ENCODE data around the gene TRPC4.

The TRPC4 gene

DNA sequence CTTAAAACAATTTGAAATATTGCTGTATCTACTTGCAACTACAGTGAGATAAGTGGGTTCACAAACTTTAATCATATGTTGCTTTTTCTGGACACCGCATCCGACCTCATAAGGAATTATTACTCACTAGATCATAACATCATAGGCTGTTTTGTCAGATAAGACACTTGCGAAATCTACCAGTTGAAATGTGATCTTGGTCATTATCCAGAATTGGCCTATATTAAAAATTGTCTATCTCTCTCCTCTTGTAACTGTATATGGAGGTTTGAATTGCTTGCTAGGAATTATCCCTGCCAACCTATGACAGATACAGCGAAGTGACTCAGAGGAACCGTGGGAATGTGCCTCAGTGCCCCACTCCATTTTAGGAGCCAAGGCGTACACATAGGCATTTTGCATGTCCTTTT, 154.0 kb downstream of the TRPC4 start:
- DNase-seq, result no peak

DNA sequence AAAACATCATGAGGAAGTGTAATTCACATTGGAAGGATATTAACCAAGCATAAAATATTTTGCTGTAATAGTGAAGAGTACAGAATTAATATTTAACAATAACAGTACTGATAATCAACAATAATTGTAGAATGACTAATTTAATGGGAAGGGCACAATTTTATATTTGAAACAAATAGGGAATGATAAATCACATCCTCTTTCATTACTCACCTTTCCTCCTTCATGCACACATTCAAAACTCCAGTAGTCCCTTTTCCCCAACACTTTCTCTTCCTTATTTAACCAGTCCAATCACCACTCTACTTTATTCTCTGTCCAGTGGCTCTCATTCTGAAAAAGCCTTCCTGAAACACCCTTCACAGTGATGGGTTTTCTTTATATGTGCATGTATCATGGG, 160.3 kb downstream of the TRPC4 start:
- no peak for DNase-seq

DNA sequence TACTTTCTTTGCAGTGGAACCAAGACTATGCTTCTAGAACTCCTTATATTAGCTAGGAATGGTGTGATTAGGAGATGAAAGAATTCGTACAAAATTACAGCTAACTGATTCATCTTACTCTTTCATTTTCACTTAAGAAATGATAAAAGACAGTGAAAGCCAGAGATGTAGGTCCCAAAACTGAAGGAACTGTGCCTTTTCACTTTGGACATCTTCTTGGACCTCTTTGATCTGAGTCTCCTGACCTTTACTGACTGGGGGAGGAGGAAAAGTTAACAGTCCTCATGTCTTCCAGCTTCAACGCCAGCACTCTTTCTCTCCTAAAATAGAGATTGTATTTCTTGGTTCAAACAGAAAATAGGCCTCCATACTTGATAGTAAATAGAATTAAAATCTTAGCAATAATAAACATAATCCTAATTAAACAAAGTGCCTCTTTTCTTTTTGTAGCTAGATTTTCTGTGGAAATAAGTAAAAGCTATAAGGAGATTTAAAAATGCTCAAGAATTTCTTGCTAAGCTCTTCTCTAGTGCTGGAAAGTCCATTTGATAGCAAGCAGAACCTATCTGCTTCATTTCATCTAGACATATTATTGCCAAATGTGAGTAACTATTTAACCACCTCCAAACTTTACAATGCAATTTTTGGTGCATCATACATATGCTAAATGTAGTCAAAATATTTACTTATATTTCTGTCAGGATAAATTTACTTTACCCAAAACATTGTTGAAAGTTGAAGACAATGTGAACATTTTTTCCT, 161.7 kb downstream of the TRPC4 start:
- no peak for DNase-seq

DNA sequence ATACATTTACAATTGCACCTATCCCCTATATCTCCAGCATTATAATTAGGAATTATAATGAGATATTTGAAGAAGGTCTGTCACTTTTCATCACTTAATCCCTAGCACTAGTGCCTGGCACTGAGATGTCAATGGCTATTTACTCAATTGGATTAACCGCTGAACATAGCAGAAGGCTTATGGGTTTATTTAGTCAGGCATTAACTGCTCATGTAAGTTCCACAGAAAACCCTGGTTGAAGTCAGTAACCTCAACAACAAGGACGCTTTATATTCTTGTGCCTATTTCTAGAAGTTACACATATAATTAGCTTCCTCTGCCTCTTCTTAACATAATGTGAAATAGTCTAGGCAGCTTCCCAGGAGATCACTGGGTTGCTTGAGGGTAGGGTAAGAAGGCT, 163.5 kb downstream of the TRPC4 start:
- no peak for DNase-seq

DNA sequence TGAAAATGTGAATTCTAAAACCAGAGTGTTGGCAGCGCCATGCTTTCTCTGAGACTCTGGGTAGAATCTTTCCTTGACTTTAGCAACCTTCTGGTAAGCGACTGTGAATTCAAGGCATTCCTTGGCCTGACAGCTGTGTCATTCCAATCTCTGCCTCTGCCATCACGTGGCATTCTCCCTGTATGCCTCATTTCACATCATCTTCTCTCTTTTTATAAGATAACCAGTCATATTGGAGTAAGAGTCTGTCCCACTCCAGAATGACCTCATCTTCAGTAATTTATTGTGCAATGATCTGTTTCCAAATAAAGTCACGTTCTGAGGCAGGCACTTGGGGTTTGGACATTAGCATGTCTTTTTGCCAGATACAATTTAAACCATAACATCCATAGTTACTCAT, 167.6 kb downstream of the TRPC4 start:
- DNase-seq, result no peak

DNA sequence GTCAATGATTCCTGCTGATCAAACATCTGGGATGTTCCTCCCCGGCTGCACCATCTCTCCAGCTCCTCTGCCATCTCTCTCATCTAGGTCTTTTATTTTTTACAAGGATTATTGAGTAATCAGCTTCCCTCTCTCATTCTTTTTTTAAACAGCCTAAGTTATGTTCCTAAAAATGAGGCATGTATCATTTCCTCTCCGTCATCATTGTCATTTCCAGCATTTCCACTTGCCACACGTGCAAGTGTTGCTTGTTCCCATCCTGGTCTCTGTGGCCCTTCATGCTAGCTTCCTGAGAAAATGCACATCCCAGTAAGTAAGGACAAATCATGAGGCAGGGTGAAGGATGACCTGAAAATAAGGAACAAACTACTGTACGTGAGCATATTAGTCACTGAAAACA, 168.3 kb downstream of the TRPC4 start:
- DNase-seq, result no peak

DNA sequence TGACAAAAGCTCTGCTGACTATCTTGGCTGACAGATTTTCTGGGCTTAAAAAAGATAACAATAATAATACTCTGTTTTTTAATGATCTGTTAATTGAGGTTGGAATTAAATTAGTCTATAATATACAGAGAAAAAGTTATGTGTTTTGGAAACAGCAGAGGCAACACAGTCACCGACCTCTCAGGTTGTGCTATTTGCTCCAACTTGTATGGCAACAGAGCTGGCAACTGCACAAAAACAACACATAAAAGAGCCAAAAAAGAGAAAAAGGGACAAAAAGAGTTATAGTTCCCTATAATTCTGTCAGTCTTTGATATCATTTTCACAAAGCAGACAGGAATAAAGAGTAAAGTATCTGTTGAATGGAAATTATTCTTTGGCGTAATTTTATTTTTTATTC, 168.7 kb downstream of the TRPC4 start:
- DNase-seq, result no peak

DNA sequence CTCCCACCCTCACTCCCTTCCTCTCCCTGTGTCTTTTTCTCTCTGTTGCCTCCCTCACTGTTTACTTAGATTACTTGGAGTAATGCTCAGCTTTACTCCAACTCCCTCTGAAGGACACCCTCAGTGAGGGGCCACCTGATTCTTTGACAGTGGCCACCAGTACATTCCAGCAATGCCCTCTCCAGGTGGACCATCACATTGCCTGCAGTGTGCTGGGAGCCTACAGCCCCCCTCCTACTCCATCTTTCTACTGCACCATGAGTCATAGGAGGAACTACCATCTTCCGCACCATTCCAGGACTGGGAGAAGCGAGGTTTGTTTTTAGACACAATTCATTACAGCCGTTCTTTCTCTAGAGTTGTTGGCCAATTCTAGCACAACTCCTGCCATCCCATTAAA, 174.4 kb downstream of the TRPC4 start:
- DNase-seq, result no peak

DNA sequence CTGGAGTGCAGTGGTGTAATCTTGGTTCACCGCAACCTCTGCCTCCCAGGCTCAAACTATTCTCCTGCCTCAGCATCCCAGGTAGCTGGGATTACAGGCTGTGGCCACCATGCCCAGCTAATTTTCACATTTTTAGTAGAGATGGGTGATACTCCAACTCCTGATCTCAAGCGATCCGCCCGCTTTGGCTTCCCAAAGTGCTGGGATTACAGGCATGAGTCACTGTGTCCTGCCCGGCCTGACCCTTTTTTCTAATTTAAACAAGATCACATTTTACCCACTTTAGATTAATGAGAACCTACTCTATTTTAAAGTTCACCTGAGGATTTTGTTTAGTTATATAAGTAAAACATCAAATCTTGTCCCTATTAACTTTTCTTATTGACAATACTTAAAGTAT, 179.2 kb downstream of the TRPC4 start:
- no peak for DNase-seq

DNA sequence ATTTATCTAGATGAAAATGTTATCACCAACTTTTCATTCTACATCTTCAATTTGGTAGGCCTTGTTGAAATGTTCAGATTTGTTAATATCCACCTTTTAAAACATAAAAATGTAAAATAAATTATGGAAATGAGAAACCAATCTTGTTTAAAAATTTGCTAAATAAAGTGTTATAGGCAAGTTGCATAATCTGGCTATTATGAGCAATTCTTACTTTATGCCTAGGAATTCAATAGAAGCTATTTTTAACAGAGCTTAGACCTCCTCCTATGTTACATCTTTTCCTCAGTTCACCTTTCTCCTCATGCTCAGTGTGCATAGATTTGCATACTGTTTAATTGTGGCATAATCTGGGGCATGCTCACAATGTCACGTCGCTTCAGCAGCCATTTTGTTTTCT, 183.1 kb downstream of the TRPC4 start:
- DNase-seq, result no peak

DNA sequence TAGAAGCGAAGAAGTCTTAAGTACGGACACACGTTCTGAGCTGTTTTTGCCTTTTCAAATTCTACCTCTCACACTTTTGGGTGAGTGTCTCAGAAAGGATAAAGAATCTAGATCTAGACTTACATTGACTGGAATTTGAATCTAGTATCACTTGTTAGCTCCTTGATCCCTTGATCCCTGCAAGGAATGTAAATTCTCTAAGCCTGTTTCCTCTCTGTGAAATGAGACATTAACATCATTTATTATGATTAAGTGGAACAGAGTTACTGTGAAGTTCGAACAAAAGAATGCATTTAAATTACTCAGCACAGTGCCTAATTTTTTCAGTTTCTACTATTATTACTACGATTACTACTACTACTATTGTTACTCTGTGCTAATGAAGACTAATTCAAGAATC, 184.4 kb downstream of the TRPC4 start:
- DNase-seq, result no peak

DNA sequence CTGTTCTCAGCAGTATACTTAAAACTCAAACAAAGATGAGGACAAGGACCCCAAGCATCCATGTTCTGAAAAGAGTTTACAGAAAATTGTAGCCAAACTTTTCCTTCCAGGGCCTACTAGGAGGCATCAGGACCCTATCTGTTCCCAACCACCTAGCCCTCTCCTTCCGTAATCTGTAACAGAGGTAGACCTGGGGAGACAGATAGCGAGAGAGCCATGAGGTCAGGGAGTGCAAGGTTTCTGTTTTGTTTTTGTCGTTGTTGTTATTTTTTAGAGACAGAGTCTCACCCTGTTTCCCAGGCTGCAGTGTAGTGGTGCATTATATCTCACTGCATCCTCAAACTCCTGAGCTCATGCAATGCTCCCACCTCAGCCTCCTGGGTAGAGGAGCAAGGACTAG, 187.1 kb downstream of the TRPC4 start:
- no peak for DNase-seq

DNA sequence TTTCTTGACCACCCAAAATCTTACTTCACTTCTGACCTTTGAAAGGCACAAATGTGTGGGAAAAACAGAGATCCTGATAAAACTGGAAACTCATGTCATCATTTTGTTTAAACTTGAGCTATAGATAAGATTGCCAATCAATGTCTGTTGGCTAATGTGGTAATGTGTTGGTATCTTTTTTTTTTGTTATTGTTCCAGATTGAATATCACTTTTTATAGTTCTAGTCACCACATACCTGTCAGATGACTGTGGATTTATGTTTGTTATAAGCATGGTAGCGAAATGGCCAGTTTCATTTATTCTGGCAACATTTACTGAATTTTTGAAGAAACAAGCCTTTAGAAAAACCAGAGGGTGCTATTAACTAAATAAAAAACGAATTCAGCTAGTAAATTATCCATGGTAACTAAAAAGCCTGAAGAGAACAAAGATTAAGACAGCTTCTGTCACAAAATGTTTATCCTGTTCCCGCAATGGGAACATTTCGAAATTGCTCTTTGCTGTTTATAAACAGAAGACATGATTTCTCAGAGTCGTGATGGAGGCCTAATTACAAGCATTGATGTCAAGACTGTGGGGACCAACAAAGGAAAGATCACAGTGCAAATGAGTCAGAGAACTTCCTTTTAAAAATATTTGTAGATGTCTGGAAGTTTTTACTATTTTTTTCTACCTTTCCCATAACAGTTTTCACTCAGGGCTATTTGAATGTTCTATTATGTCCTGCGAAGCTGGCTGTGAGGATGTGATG, 188.1 kb downstream of the TRPC4 start:
- no peak for DNase-seq

DNA sequence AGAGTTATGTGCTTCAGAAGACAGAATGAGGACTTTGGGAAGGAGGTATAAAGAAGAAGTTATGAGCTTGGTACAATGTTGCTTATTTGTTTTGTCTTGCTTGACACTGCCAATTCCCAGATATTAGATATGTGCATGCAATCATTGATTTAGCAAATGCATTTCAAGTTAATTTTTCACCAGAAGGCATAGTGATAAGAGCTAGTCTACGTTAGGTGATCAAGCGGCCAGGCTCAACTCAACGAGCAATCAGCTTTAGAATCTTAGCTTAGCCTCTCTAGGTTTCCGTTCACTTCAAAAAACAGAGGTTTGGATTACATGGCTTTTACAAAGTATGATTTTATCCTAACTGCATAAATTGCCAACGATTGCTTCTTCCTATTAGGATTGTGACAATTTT, 189.4 kb downstream of the TRPC4 start:
- DNase-seq, result no peak

DNA sequence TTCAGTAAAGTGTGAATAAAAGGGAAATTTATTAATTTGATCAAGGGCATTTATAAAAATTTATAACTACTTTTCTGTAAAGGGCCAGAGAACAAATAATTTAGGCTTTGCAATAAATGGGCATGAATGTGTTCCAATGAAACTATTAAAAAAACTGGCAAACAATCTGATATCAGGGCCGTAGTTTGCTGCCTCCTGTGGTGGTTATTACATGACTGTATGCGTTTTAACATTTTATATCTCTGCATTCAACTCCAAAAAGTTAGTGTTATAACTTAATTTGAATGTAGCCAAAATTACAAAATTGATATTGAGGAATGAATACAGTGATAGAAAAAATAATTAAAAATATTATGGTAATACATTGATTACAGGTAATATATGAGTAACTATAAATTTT, 190.5 kb downstream of the TRPC4 start:
- DNase-seq, result no peak

DNA sequence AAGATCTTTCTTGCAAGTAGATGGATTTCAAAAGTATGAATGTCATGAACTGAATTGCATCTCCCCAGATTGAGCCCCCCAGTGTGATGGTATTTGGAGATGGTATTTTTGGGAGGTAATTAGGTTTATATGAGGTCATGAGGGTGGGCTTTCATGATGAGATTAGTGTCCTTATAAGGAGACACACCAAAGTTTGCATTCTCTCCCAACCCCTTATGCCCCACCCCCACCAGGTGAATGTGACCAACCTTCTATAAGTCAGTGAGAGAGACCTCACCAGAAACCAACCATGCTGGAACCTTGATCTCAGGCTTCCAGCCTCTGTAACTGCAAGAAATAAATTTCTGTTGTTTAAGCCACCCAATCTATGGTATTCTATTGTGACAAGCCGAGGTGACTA, 199.7 kb downstream of the TRPC4 start:
- no peak for DNase-seq

DNA sequence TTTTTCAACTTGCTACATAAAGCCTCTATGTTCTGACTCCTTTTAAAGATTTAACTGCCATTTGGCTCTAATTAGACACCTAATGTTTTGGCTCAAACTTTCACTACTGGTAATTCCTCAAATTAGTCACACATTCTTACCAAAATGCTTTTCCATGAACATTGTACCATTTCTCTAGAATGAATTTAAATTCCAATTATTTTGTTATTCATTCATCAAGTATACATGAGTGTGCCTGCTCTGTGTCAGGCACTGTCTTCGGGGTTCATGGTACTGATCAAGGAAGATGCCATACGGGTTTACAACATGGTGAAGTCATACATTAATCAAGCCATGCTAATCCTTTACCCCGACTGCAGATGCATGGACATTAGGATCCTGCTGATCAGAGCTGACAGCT, 201.9 kb downstream of the TRPC4 start:
- no peak for DNase-seq

DNA sequence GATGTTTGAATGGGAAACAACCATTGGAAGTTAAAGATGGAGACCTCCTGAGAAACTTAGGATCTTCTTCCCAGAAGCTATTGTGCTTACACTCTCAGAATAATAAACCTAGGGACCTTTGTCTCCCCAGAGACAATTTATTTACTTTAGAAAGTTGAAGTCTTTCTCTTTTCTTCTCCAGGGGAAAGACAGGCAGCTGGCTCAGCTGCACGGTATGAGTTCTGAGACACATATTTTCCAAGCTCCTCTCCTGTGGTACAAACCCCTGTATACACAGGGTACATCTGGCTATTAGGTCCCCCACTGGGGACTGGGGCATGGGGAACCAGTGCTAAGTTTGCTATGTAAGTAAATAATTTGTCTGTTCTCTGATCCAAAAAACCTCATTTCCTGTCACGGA, 203.5 kb downstream of the TRPC4 start:
- DNase-seq, result no peak

DNA sequence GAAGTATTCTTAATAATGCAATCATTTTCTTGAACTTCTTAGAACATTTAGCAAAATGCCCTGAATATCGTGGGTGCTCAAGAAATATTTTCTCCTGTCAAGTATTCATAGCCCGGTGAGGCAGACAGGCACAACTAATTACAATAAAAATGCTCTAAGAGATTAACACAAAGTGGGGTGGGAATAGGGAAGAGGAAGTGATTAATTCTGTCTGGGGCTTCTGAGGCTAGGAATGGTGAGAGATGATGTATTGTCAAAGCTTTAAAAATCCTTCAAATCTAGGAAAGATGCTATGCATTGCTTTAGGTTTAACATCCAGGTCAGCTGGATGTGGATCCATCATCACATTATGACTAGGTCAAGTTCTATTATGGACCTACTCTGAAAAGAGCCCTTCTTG, 204.2 kb downstream of the TRPC4 start:
- DNase-seq, result no peak

DNA sequence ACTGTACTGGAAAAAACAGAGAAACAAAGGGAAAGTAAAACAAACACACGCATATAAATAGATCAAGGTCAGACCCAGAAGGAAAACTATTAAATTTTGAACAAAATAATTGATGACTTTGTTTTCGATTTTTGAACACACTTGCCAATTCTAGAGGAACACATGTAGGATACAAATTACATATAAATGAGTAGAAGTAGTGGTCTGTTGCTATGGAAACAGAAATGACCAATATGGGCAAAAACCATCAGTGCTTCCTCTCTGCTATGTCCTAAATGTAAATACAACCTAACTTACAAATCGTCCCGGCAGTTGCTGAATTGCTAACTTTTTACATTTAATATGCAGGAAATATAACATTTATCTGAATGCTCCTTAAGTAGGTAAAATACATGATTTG, 205.8 kb downstream of the TRPC4 start:
- no peak for DNase-seq

DNA sequence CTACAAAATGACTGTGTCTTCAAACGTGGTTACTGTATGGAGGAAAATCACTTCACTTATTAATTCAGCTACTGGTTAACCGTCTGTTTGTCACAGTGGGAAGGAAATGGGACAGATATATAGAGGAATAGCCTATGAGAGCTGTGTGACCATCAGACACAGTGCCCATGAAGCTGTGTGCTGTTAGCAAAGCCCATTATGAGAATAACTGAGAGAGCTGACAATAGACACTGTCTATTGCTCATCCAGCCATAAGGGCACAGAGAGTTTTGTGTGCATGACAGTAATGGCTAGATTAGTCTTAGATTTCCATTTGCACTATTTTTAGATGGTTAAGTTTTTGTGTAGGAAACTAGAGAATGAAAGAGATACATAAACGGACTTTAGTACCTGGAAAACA, 206.9 kb downstream of the TRPC4 start:
- DNase-seq, result no peak

DNA sequence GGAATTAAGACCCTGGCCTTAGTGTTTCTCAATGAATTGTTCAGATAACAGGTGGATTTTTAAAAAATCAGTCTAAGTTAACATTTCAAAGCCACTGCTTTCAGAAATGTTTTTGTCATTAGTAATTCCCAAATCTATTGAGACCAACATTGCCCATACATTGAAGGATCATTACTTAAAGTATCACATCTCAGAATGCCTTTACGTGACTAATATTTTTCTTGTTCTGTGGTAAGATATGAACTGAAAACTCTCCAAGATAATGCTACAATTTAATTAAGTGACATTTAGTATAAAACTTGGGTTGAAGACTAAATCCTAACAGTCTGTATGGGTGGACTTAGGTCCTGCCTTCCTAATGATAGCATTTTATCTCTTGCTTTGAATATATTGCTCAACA, 211.6 kb downstream of the TRPC4 start:
- no peak for DNase-seq

DNA sequence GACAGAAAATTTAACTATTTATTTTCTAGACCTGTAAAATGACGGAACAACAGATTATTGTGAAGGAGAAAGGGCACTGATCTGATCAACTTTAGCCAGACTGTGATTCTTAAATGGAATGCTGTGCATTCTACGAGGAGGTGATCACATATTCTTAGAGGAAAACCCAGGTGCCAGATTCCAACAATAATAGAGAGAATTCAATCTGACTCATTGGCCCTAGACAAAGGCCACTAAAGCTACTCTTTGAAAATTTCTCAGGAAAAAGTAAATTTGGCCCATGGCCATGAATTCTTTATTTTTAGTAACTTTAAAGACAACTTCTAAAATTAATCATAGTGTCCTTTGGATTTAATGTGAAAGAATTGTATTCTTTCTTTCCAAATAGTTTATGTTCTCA, 212.4 kb downstream of the TRPC4 start:
- DNase-seq, result no peak

DNA sequence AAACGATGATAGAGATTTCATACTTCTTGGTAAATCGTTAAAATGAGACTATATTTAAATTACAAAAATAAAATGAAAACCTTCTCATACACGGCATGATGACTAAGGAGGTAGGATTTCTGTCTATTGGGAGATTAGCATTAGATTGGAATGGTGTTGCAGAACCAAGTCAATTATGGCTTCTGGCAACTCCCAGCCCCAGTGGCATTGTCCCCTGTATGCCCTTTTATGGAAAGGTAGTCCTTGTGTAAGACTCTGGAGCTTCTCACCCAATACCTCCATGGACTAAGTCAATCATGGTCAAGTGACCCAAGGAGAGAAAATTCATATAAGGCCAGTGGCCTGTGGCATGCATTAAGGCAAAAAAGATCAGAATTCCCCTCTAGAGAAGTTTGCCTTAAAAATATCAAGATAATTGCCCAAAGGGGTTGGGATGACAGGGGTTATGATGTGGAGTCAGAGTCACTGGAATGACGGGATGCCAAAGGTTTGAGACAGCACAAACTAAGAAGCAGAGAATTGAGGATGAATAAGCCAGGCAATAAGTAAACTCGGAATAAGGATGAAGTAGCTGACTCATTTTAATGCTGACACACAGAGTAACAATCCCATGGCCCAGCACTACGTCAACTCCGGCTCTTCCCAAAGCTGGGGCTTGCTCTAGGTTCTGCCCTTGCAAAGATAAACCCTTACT, 213.2 kb downstream of the TRPC4 start:
- no peak for DNase-seq

Data from central memory CD4-positive, alpha-beta T cell (primary cell).